NCI-H1436 (cell line): Measurements from ENCODE around the gene MEOX1.
"Not testable (repeated sequence)": the region's sequence is repeated elsewhere in the genome, so short reads cannot be mapped to it uniquely, and the experiment has no call there.

Source experiments
- DNase-seq: peaks from one replicate; lab custom pipeline; 2025; lab: John Stamatoyannopoulos, UW

Gene MEOX1

GRCh38 chr17:43661699-43662412 lies at the start of gene MEOX1:
TSS of gene MEOX1 (minus strand) at chr17:43661922. CDS start at chr17:43661534, 388 bp downstream.
- no peak for DNase-seq

GRCh38 chr17:43710101-43710500 lies 48.4 kb upstream of the MEOX1 start:
- DNase-seq = no peak

- DNase-seq = no peak
Observed at GRCh38 chr17:43709210-43709609, 47.5 kb upstream of the MEOX1 start.

- DNase-seq = no peak
Observed at GRCh38 chr17:43707184-43707583, 45.5 kb upstream of the MEOX1 start.

GRCh38 chr17:43706235-43706634 lies 44.5 kb upstream of the MEOX1 start:
- no peak for DNase-seq

- no peak for DNase-seq
Observed at GRCh38 chr17:43703630-43704029, 41.9 kb upstream of the MEOX1 start.

GRCh38 chr17:43702637-43703036 lies 40.9 kb upstream of the MEOX1 start:
- peak; percentile 61 for DNase-seq

- DNase-seq = no peak
Observed at GRCh38 chr17:43701318-43701743, 39.6 kb upstream of the MEOX1 start.

GRCh38 chr17:43699438-43699756 lies 37.7 kb upstream of the MEOX1 start:
- no peak for DNase-seq

GRCh38 chr17:43698678-43699437 lies 37.1 kb upstream of the MEOX1 start:
- no peak for DNase-seq

GRCh38 chr17:43697937-43698336 lies 36.2 kb upstream of the MEOX1 start:
- DNase-seq = no peak

GRCh38 chr17:43696891-43697290 lies 35.2 kb upstream of the MEOX1 start:
- DNase-seq = no peak

GRCh38 chr17:43695970-43696865 lies 34.5 kb upstream of the MEOX1 start:
- no peak for DNase-seq

GRCh38 chr17:43694081-43694870 lies 32.6 kb upstream of the MEOX1 start:
- peak; percentile 92 for DNase-seq

- no peak for DNase-seq
Observed at GRCh38 chr17:43691317-43691693, 29.6 kb upstream of the MEOX1 start.

- no peak for DNase-seq
Observed at GRCh38 chr17:43690624-43691316, 29.0 kb upstream of the MEOX1 start.

- no peak for DNase-seq
Observed at GRCh38 chr17:43689814-43690213, 28.1 kb upstream of the MEOX1 start.

GRCh38 chr17:43689131-43689530 lies 27.4 kb upstream of the MEOX1 start:
- DNase-seq = no peak

GRCh38 chr17:43686957-43687356 lies 25.2 kb upstream of the MEOX1 start:
- DNase-seq = not testable (repeated sequence)

GRCh38 chr17:43683928-43684653 lies 22.4 kb upstream of the MEOX1 start:
- no peak for DNase-seq
